ENCODE data around the gene TAB2.

DNA sequence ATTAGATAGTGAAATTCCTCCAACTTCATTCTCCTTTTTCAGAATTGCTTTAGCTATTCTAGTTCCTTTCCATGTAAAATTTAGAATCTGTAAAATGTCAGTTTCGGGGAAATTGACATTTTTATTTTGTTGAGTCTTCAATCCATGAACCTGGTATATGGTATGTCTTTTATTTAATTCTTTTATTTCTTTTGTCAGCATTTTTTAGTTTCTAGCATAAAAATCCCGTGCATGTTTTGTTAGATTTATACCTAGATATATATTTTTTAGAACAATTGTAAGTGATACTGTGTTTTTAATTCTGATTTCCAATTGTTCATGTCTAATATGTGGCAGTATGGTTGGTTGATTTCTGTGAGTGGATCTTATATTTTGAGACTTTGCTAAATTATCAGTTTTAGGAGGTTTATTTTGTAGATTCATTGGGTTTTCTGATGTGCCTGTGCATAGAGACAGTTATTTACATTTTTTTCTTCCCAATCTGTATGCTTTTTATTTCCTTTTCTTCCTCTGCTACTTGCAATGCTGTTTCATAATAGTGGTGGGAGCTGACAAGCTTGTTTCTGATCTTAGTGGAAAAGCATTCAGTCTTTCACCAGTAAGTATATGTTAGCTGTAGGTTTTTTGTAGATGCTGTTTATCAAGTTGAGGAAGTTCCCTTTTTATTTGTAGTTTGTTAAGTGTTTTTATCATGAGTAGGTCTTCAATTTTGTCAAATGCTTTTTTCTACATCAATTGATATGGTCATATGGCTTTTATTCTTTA is 13.7 kb downstream of the TAB2 start:
- TF ChIP-seq GATA3 (IDR thresholded peaks at IDR 0.05; ENCODE audit: low read depth, low read length) (no peak), GATA2 (IDR thresholded peaks at IDR 0.05; ENCODE audit: low read depth, low read length) (no peak)

All from SH-SY5Y (cell line).